DMS 273 treated with DMSO at 0.1 percent for 48 hours (cell line): ENCODE measurements around the gene SENP5.
"Not testable (repeated sequence)": the region's sequence is repeated elsewhere in the genome, so short reads cannot be mapped to it uniquely, and the experiment has no call there.

Source experiments
- DNase-seq: peaks from one replicate; lab custom pipeline; 2025; lab: John Stamatoyannopoulos, UW

The SENP5 gene

GRCh38 chr3:196867507-196868296 lies at the start of gene SENP5:
Gene SENP5 (plus strand): TSS chr3:196867920. CDS start chr3:196885182, 17,262 bp downstream.
- DNase-seq = peak; percentile 71

- DNase-seq = peak; percentile 8
Measured at GRCh38 chr3:196821806-196822355, 45.8 kb upstream of the SENP5 start.

GRCh38 chr3:196829651-196830050 lies 38.1 kb upstream of the SENP5 start:
- DNase-seq = not testable (repeated sequence)

- DNase-seq = no peak
Measured at GRCh38 chr3:196835086-196835485, 32.6 kb upstream of the SENP5 start.

- not testable (repeated sequence) for DNase-seq
Measured at GRCh38 chr3:196836626-196837025, 31.1 kb upstream of the SENP5 start.

- DNase-seq = peak; percentile 9
Measured at GRCh38 chr3:196837819-196838420, 29.8 kb upstream of the SENP5 start.

- not testable (repeated sequence) for DNase-seq
Measured at GRCh38 chr3:196839351-196839750, 28.4 kb upstream of the SENP5 start.

GRCh38 chr3:196842567-196843434 lies 24.9 kb upstream of the SENP5 start:
- no peak for DNase-seq

GRCh38 chr3:196843435-196844110 lies 24.1 kb upstream of the SENP5 start:
- no peak for DNase-seq

GRCh38 chr3:196844235-196845219 lies 23.2 kb upstream of the SENP5 start:
- not testable (repeated sequence) for DNase-seq

- DNase-seq = not testable (repeated sequence)
Measured at GRCh38 chr3:196848375-196848774, 19.3 kb upstream of the SENP5 start.

- no peak for DNase-seq
Measured at GRCh38 chr3:196849180-196849741, 18.5 kb upstream of the SENP5 start.

- DNase-seq = not testable (repeated sequence)
Measured at GRCh38 chr3:196863000-196863399, 4.7 kb upstream of the SENP5 start.

- DNase-seq = no peak
Measured at GRCh38 chr3:196867155-196867506, 589 bp upstream of the SENP5 start.

- DNase-seq = no peak
Measured at GRCh38 chr3:196868297-196868661, 559 bp downstream of the SENP5 start.

- no peak for DNase-seq
Measured at GRCh38 chr3:196872316-196872715, 4.6 kb downstream of the SENP5 start.

- DNase-seq = not testable (repeated sequence)
Measured at GRCh38 chr3:196874511-196875094, 6.9 kb downstream of the SENP5 start.

- no peak for DNase-seq
Measured at GRCh38 chr3:196875258-196875657, 7.5 kb downstream of the SENP5 start.

GRCh38 chr3:196883361-196883760 lies 15.6 kb downstream of the SENP5 start:
- DNase-seq = no peak

GRCh38 chr3:196886144-196886543 lies 18.4 kb downstream of the SENP5 start:
- no peak for DNase-seq
